GM21360 (cell line): ENCODE results near the gene HCST.

Experiments
- ATAC-seq: cut with Tn5 transposase; IDR thresholded peaks from one replicate; pipeline ENCODE4 v1.9.1; 2021; ENCODE audit warnings: mild to moderate bottlenecking, moderate library complexity; ENCODE audit not compliant: unreplicated experiment

The HCST gene

DNA sequence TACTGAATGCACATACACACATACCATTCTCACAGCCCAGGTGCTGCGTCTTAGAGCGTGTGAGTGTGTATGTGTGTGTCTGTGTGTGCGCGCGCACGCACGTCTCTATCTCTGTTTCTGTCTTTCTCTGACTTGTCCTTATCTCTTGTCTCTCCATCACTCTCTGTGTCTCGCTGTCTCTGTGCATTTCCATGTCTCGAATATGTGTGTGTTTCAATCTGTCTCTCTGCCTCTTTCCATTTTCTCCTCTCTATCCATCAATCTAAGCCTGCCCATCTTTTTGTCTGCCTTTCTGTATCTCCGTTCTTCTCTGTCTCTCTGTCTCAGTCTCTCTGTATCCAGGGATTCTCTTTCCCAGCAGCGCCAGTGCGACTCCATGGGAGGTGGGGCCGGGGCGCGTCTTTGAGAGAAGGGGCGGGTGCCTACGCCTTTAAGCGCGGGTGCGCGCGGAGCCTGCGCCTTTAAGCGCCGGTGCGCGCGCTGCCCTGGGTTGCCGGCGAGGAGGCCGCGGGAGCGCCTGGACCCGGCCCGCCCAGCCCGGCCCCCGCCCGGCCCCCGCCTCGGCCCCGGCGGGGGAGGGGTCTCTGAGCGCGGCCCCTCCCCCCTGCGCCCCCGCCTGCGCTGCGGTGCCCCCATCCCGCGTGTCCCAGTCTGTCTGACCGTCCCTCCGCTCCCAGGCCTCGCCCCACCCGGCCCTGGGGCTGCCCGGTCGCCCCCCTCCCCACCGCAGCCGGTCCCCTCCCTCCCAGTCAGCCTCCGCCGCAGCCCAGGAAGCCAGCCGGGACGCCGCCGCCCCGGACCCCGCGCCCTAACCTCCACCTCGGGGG is 33.8 kb downstream of the HCST start, which contains the start of gene LRFN3:
TSS of gene LRFN3 (plus strand) at position 464 of the 827 bp plus-strand sequence. CDS start 3,052 bp downstream, outside the sequence.
- ATAC-seq, result no peak

DNA sequence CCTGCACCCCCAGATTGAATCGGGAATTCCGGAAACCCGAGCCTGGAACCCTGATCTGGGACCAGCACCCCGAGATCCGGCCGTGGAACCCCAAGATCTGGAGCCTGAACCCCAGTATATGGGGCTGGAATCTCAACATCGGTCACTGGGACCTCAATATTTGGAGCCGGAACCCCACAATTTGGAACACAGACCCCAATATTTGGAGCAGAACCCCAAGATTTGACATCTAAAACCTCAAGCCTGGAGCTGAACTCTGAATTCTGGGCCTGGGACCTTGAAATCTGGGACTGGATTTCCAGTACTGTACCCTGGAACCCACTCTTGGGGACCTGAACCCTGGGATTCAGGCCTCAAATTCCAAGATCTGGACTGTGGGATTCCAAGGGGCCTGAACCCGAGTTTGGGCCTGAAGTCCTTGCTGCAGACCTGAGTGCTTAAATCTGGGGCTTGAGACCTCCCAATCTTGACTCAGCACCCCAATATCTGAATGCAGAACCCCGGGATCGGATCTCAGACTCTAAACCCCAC is 34.5 kb downstream of the HCST start:
- ATAC-seq, result no peak

DNA sequence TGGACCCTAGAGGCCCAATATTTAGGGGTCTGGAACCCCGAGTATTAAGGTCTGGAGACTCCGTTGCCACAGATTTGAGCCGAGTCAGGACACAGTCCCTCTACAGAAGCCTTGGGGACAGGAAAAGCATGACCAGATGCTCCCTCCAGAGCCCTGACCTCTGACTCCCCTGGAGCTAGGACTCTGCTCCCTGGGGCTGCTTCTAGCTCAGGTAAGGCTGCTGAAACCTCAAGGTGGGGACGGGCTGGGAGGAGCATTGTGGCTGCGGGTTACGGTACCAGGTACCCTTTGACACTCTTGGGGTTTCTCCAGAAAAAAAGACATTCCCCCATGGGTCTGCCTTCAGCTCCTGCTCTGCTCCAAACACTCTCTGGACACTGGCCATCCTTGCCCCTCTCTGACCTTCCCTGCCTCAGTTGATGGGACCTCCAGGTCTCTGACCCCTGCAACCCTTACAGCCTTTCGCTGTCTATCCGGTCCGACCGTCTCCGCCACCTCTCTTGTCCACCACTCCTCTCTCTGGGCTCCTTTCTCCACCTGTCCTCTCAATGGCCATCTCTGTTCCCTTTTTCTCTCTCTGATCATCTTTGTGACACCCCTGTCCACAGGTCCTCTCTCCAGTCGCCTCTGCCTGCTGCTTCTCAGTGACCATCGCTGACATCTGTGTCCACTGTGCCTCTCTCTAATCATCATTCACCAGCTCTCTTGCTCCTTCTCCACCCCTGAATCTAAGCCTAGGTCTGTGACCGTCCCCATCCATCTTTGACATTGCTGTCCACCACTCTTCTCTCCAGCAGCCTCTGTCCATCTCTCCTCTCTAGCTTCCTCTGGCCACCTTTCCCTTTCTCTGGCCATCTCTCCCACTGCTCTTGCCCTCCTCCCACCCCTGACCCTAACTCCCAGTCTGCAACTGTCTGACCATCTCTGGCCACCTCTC is 35.3 kb downstream of the HCST start:
- no peak for ATAC-seq

DNA sequence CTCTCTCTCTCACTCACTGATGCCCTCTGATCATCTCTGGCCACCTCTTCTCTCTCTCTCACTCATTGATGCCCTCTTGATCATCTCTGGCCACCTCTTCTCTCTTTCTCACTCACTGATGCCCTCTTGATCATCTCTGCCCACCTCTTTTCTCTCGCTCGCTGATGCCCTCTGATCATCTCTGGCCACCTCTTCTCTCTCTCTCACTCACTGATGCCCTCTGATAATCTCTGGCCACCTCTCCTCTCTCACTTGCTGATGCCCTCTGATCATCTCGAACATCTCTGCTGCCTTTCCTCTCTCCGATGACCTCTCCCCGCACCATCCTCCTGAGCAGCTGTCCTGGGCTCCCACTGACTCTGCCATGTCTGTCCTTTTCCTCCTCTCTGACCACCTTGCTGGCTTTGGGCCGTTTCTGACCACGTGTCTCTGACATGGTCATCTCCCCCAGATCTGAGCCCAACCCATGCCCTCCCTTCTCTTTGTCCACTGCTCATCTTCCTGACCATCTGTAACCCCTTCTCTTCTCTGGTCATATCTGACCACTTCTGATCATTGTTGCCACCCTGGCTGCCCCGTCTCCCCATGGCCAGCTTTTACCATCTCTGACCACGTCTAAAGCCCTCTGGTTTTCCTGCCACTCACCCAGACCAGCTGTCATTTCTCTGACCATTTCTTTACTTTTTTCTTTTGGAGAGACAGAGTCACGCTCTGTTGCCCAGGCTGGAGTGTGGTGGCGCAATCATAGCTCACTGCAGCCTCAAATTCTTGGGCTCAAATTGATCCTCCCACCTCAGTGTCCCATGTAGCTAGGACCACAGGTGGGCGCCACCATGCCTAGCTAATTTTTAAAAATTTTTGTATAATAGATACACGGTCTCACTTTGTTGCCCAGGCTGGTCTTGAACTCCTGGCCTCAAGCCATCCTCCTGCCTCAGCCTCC is 36.2 kb downstream of the HCST start:
- no peak for ATAC-seq

DNA sequence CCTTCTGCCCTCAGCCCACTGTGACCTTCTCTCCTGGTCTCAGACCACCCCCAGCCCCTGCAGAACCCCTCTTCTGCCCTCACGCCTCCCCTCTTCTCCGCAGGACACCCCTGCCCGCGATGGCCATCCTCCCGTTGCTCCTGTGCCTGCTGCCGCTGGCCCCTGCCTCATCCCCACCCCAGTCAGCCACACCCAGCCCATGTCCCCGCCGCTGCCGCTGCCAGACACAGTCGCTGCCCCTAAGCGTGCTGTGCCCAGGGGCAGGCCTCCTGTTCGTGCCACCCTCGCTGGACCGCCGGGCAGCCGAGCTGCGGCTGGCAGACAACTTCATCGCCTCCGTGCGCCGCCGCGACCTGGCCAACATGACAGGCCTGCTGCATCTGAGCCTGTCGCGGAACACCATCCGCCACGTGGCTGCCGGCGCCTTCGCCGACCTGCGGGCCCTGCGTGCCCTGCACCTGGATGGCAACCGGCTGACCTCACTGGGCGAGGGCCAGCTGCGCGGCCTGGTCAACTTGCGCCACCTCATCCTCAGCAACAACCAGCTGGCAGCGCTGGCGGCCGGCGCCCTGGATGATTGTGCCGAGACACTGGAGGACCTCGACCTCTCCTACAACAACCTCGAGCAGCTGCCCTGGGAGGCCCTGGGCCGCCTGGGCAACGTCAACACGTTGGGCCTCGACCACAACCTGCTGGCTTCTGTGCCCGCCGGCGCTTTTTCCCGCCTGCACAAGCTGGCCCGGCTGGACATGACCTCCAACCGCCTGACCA is 37.2 kb downstream of the HCST start:
- ATAC-seq, result no peak

DNA sequence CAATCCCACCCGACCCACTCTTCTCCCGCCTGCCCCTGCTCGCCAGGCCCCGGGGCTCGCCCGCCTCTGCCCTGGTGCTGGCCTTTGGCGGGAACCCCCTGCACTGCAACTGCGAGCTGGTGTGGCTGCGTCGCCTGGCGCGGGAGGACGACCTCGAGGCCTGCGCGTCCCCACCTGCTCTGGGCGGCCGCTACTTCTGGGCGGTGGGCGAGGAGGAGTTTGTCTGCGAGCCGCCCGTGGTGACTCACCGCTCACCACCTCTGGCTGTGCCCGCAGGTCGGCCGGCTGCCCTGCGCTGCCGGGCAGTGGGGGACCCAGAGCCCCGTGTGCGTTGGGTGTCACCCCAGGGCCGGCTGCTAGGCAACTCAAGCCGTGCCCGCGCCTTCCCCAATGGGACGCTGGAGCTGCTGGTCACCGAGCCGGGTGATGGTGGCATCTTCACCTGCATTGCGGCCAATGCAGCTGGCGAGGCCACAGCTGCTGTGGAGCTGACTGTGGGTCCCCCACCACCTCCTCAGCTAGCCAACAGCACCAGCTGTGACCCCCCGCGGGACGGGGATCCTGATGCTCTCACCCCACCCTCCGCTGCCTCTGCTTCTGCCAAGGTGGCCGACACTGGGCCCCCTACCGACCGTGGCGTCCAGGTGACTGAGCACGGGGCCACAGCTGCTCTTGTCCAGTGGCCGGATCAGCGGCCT is 37.9 kb downstream of the HCST start:
- ATAC-seq, result no peak

DNA sequence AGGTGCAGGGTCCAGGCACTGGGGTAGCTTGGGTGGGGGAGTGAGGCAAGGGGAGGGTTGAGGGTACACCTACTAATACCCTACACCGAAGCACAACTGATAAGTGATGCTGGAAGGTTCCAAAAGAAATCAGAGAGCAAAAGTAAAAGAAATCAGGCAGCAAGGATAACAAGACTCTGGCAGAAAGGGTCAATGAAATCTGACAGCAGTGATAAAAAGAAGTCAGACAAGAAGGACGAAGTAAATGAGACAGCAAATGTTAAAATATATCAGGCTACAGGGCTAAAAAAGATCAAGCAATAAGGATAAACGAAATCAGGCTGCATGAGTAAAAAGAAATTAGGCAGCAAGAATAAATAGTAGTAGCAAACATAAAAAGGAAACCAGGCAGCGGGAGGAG is 38.5 kb downstream of the HCST start:
- no peak for ATAC-seq

DNA sequence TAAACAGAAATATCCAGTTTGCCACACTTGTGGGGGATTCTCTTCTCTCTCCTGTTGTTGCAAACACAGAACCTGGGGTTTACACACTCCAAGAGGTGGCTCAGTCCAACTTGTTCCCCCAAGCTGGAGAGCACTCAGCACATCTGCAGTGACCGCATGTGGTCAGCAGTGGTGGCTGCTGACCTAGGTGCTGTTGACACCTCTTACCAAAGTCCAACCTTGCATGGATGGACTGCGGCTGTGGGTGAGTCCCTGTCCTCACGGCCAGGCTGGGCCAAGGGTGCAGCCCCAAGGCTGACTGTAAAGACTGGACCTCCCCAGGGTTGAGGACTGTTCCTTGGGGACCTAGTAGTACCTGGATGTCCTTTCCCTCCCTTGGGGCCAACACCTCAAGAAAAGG is 39.9 kb downstream of the HCST start:
- no peak for ATAC-seq

DNA sequence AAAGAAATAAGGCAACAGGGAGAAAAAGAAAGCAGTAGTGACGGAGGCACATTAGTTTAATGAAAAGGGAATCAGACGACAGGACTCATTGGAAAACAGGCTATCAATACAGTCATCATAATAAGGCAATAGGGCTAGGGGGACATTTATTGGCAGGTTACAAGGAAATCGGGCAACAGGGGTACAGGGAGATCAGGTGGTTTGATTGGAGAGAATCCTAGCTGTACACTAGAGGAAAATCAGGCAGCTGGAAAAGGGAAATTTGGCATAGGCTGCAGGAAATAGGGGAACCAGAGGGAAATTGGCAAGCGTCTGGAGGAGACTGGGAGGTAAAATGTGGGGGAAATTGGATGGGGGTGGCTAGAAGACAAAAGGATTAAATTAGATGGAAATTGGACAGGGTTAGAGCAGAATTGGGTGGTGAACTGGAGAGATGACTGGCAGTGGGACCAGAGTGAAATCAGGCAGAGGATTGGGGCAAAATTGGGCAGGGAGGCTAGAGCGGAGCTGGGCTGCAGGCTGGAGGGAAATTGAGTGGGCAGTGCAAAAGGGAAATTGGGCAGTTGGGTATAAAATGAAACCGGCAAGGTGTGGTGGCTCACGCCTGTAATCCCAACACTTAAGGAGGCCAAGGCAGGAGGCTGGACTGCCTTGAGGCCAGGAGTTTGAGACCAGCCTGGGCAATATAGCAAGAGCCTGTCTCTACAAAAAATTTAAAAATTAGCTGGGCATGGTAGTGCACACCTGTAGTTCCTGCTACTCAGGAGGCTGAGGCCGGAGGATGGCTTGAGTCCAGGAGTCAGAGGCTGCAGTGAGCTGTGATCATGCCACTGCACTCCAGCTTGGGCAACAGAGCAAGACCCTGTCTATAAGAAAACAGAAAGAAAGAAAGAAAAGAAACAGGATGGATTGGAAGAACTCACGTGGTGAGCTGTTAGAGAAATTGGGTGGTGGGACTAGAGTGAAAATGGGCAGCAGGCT is 41.3 kb downstream of the HCST start:
- ATAC-seq, result no peak

DNA sequence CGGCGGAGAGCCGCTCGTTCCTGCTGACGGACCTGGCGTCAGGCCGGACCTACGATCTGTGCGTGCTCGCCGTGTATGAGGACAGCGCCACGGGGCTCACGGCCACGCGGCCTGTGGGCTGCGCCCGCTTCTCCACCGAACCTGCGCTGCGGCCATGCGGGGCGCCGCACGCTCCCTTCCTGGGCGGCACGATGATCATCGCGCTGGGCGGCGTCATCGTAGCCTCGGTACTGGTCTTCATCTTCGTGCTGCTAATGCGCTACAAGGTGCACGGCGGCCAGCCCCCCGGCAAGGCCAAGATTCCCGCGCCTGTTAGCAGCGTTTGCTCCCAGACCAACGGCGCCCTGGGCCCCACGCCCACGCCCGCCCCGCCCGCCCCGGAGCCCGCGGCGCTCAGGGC is 42.2 kb downstream of the HCST start:
- no peak for ATAC-seq

DNA sequence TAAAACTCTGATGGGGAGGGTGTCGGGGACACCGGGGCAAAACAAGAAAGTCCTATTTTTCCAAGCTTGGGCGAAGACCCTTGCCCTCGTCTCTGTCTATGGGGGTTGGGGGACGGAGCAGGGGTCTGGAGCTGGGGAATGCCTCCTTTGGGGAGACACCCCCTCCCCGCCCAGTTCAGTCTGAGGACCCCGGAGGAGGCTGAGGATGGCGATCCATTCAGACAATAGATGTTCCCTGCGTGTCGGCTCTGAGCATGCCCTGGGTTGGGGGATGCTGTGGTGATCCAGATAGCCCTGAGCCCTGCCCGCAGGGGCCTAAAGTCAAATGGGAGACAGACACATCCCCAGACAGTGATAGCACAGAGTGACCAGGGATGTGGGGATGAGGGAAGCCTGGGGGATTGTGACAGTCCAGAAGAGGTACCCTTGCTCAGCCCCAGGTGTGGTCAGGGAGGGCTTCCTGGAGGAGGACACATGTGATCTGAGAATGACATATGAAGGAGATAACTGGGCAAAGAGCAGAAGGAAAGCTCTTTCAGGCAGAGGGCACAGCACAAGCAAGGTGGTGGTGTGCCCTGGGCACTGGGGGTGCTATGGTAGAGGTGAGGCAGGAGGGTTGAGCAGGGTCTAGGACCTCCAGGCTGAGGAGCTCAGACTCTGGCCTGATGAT is 42.9 kb downstream of the HCST start:
- no peak for ATAC-seq

DNA sequence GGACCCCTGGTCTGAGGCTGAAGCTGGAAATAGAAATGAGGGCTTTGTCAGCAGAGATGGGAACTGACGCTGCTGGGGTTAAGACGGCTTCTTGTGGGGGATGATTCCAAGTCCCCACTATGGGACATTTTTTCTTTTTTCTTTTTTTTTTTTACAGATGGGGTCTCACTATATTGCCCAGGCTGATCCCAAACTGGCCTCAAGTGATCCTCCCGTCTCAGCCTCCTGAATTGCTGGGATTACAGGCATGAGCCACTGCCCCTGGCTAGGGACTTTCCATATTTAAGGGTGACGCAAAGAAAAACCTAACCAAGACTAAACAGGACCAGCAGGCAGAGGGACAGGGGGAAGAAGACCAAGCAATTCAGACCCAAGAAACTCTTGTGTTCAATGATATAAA is 43.9 kb downstream of the HCST start:
- no peak for ATAC-seq

DNA sequence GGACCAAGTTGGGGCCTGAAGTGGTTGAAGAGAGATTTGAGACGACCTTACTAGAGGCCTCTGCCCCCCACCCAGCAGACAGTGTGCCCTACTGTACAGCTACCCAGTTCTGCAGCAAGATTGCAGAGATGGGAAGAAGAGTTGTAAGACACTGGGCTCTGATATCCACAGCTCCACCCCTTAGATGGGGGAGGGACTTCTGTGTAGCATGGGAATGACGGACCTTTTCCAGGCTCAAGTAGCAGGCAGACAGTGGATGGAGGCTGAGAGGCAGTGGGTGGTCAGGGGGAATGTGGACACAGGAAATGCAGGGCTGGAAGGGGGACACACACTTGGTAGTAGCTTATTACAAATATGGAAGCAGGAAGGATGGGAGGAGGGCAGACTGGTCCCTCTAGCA is 46.8 kb downstream of the HCST start:
- no peak for ATAC-seq
